ENCODE data around the gene B3GALT4. TPM values are rescaled to one million over a fixed set of nuclear protein-coding genes. Genes with fewer than 3 reads are reported as not detected.
"Not testable (repeated sequence)": the region's sequence is repeated elsewhere in the genome, so short reads cannot be mapped to it uniquely, and the experiment has no call there.

Gene B3GALT4
- total RNA-seq, 1 experiment from 2014 or later, result 18.2 TPM

DNA sequence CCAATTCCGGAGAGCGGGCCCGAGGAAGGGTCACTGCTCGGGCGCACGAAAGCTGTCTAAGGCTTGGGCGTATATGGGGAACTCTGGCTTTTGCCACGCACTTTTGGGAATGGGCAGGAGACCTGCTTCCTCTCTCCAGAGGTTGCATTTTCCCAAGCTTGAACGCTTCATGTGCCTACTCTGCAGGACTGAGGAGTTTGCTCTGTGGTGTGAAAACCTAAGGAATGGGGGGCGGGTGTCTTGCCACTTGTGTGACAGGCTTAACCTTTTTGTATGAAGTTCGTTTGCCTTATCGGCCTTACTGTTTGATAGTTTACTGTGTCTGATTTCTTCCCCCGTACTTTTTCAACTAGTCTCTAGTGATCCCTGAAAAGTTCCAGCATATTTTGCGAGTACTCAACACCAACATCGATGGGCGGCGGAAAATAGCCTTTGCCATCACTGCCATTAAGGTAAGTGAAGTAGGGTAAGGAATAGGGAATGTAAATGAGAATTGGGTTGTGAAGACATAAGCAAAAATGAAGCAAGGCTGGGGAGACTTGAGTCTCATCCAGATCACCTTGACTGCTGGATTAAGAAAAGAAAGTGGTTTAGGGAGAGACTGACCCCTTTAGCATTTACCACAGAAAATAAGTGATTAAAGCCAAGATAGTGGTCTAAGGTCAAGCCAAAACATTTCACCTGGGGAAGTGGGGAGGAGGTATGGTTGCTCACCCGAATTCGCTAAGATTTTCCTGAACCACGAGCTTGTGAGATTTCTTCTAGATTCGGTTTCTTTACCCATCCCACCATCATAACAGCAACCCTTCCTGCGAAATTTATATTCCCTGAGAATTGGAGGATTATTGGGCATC, 4.4 kb upstream of the B3GALT4 start:
- BruUV-seq (replicated peaks), result TSS peak; percentile 69
- CTCF ChIA-PET, result interaction anchor here (0.6 to 1.2 kb wide), 6 partner anchors 17 to 138 kb away, joined by 3 read pairs; partner anchors contain the start of genes PFDN6, PHF1, RGL2 and WDR46
- H3K27ac Mint-ChIP-seq (ENCODE audit: unreplicated experiment), result peak overlapping the region; percentile 100
- peak overlapping the region; percentile 94 for H3K4me3 Mint-ChIP-seq (ENCODE audit: low read depth, unreplicated experiment)
- TF ChIP-seq CTCF (IDR thresholded peaks at IDR 0.05; ENCODE audit: unreplicated experiment), result no peak
- H3K4me1 Mint-ChIP-seq (ENCODE audit: low read depth, unreplicated experiment), result peaks cover 69% of the 10 kb centered on the region
- DNase-seq, result no peak
- intact Hi-C loops (cut with micrococcal nuclease; ENCODE audit: unreplicated experiment), result no loop called here
- H3K36me3 Mint-ChIP-seq (ENCODE audit: insufficient read depth, unreplicated experiment), result peaks cover 79% of the 10 kb centered on the region
- no peaks in the 10 kb centered on the region for H3K9me3 Mint-ChIP-seq (ENCODE audit: low read depth, unreplicated experiment)
- H3K27me3 Mint-ChIP-seq (ENCODE audit: unreplicated experiment), result peaks cover 13% of the 10 kb centered on the region

- no TSS peak for BruUV-seq (replicated peaks)
- Mint-ChIP-seq H3K4me1 (ENCODE audit: low read depth, unreplicated experiment) (peaks cover 69% of the 10 kb centered on the region), H3K27ac (ENCODE audit: unreplicated experiment) (peak overlapping the region; percentile 100), H3K27me3 (ENCODE audit: unreplicated experiment) (peaks cover 13% of the 10 kb centered on the region), H3K36me3 (ENCODE audit: insufficient read depth, unreplicated experiment) (peaks cover 82% of the 10 kb centered on the region), H3K4me3 (ENCODE audit: low read depth, unreplicated experiment) (peak overlapping the region; percentile 94), H3K9me3 (ENCODE audit: low read depth, unreplicated experiment) (no peaks in the 10 kb centered on the region)
- no peak for DNase-seq
- intact Hi-C loops (cut with micrococcal nuclease; ENCODE audit: unreplicated experiment), result no loop called here
- no peak for TF ChIP-seq CTCF (IDR thresholded peaks at IDR 0.05; ENCODE audit: unreplicated experiment)
- CTCF ChIA-PET, result no interaction called here
Measured at GRCh38 chr6:33273129-33273923, 3.6 kb upstream of the B3GALT4 start.

GRCh38 chr6:33273924-33274902, 2.7 kb upstream of the B3GALT4 start:
- H3K9me3 Mint-ChIP-seq (ENCODE audit: low read depth, unreplicated experiment), result no peaks in the 10 kb centered on the region
- CTCF ChIA-PET, result interaction anchor here (0.6 kb wide), 1 partner anchor 15 kb away, joined by 8 read pairs; the partner anchor contains the start of genes PFDN6 and WDR46
- BruUV-seq (replicated peaks), result no TSS peak
- peak overlapping the region; percentile 94 for H3K4me3 Mint-ChIP-seq (ENCODE audit: low read depth, unreplicated experiment)
- DNase-seq, result no peak
- H3K4me1 Mint-ChIP-seq (ENCODE audit: low read depth, unreplicated experiment), result peaks cover 69% of the 10 kb centered on the region
- peak overlapping the region; percentile 100 for H3K27ac Mint-ChIP-seq (ENCODE audit: unreplicated experiment)
- peaks cover 91% of the 10 kb centered on the region for H3K36me3 Mint-ChIP-seq (ENCODE audit: insufficient read depth, unreplicated experiment)
- no peak for TF ChIP-seq CTCF (IDR thresholded peaks at IDR 0.05; ENCODE audit: unreplicated experiment)
- intact Hi-C loops (cut with micrococcal nuclease; ENCODE audit: unreplicated experiment), result no loop called here
- peaks cover 13% of the 10 kb centered on the region for H3K27me3 Mint-ChIP-seq (ENCODE audit: unreplicated experiment)

GRCh38 chr6:33275795-33276580, 935 bp upstream of the B3GALT4 start:
- Mint-ChIP-seq H3K27me3 (ENCODE audit: unreplicated experiment) (peaks cover 13% of the 10 kb centered on the region), H3K36me3 (ENCODE audit: insufficient read depth, unreplicated experiment) (peaks cover 100% of the 10 kb centered on the region), H3K27ac (ENCODE audit: unreplicated experiment) (peak overlapping the region; percentile 100), H3K4me3 (ENCODE audit: low read depth, unreplicated experiment) (peak overlapping the region; percentile 94), H3K4me1 (ENCODE audit: low read depth, unreplicated experiment) (peaks cover 65% of the 10 kb centered on the region)
- CTCF ChIA-PET, result interaction anchor here (1.6 to 1.8 kb wide), 3 partner anchors 14 to 28 kb away, joined by 3 to 10 read pairs (median 10); partner anchors contain the start of genes PFDN6 and WDR46
- DNase-seq; H3K9me3 Mint-ChIP-seq (ENCODE audit: low read depth, unreplicated experiment); intact Hi-C loops (cut with micrococcal nuclease; ENCODE audit: unreplicated experiment): not testable (repeated sequence)
- BruUV-seq (replicated peaks), result TSS peak; percentile 20

Data from Calu3 (cell line).